ENCODE data around the gene CRTC3. TPM values are rescaled to one million over a fixed set of nuclear protein-coding genes. Genes with fewer than 3 reads are reported as not detected.

CRTC3 gene
- total and polyA plus RNA-seq, 2 donors (not counting 3 experiments of a cell fraction or from before 2014, with no cell fraction given), result 16.2 to 26.4 TPM

DNA sequence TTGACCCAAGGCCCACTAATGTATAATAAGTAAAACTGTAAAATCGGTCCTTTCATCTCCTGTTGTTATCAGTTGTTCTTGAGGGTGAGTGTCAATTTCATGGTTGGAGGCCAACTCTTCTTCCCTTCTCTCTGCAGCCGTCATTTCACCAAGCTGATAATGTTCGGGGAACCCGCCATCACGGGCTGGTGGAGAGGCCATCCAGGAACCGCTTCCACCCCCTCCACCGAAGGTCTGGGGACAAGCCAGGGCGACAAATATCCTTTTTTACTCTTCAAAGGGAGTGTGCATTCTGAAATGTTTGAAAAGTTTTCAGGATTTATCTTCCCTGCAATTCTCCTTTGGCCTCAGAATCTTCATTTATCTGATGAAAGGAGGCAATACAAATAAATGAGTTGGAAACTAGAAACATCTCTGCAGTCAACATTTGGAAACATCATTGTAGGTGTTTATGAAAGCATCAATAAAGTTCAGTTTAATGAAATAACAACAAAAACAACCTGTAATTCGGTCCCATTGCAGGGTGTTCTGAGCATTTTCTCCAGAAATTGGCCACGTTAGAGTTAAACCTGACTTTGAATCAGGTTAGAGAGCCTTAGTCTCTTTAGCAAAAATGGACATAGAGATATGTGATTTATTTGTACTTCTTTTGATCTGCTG lies 63.9 kb downstream of the CRTC3 start:
- DNase-seq (ENCODE audit: low read depth, low spot score) (no peak), FAIRE-seq (no peak)
- TF ChIP-seq EZH2 (IDR thresholded peaks at IDR 0.05; ENCODE audit: borderline replicate concordance, low read depth, low read length, severe bottlenecking) (no peak), MYC (IDR thresholded peaks at IDR 0.05; ENCODE audit: low read depth, low read length) (no peak), FOS (IDR thresholded peaks at IDR 0.05; ENCODE audit: borderline replicate concordance, insufficient read depth, low read length) (no peak), GATA2 (IDR thresholded peaks at IDR 0.05; ENCODE audit: insufficient read depth, insufficient read length, low read depth, low read length) (no peak), JUN (IDR thresholded peaks at IDR 0.05; ENCODE audit: borderline replicate concordance, insufficient read depth, insufficient read length, low read depth) (no peak), POLR2AphosphoS5 (IDR thresholded peaks at IDR 0.05; ENCODE audit: insufficient read depth, low read depth, low read length) (no peak), POLR2A (IDR thresholded peaks at IDR 0.05; ENCODE audit: low read depth, low read length) (no peak)
- TF ChIP-seq, protein P1, sequence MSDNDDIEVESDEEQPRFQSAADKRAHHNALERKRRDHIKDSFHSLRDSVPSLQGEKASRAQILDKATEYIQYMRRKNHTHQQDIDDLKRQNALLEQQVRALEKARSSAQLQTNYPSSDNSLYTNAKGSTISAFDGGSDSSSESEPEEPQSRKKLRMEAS (IDR thresholded peaks at IDR 0.05; ENCODE audit: insufficient read depth, insufficient read length), result no peak
- TF ChIP-seq, protein P2, sequence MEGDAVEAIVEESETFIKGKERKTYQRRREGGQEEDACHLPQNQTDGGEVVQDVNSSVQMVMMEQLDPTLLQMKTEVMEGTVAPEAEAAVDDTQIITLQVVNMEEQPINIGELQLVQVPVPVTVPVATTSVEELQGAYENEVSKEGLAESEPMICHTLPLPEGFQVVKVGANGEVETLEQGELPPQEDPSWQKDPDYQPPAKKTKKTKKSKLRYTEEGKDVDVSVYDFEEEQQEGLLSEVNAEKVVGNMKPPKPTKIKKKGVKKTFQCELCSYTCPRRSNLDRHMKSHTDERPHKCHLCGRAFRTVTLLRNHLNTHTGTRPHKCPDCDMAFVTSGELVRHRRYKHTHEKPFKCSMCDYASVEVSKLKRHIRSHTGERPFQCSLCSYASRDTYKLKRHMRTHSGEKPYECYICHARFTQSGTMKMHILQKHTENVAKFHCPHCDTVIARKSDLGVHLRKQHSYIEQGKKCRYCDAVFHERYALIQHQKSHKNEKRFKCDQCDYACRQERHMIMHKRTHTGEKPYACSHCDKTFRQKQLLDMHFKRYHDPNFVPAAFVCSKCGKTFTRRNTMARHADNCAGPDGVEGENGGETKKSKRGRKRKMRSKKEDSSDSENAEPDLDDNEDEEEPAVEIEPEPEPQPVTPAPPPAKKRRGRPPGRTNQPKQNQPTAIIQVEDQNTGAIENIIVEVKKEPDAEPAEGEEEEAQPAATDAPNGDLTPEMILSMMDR (IDR thresholded peaks at IDR 0.05; ENCODE audit: extremely low read depth in 1 of 2, insufficient read depth in 1 of 2, low read depth in 1 of 2, low read length in 2 of 2), result no peak
- Histone ChIP-seq H3K27me3 (ENCODE audit: control insufficient read depth in 2 of 2, insufficient read depth in 2 of 2, low read length in 2 of 2) (no peaks in the 10 kb centered on the region), H3K9ac (replicated peaks; ENCODE audit: extremely low read depth, insufficient read depth, low read length) (no peak overlapping the region), H3K36me3 (ENCODE audit: control insufficient read depth in 2 of 2, extremely low read depth in 1 of 2, insufficient read depth in 2 of 2, low read length in 2 of 2) (no peaks in the 10 kb centered on the region), H3K27ac (ENCODE audit: insufficient read depth, low read depth, low read length) (no peak overlapping the region), H4K20me1 (replicated peaks; ENCODE audit: control insufficient read depth, extremely low read depth, insufficient read depth, low read length) (no peaks in the 10 kb centered on the region), H3K9me3 (replicated peaks; ENCODE audit: control insufficient read depth, insufficient read depth, low read length) (no peaks in the 10 kb centered on the region), H3K79me2 (ENCODE audit: control insufficient read depth, insufficient read depth, low read length) (no peaks in the 10 kb centered on the region), H3K4me3 (replicated peaks in 1 of 3; ENCODE audit: insufficient read depth in 1 of 3, low read depth in 1 of 3, low read length in 3 of 3) (no peak overlapping the region), H2AFZ (ENCODE audit: low read depth, low read length) (no peak overlapping the region), H3K9me1 (replicated peaks; ENCODE audit: control insufficient read depth, extremely low read depth, insufficient read depth, low read length) (no peaks in the 10 kb centered on the region), H3K4me2 (ENCODE audit: insufficient read depth, low read length) (no peak overlapping the region), H3K4me1 (ENCODE audit: control insufficient read depth, extremely low read depth, insufficient read depth, low read length) (peaks cover 13% of the 10 kb centered on the region)
- ChIA-PET CTCF (interaction anchor here (0.8 to 1.3 kb wide), 4 partner anchors 57 to 300 kb away, joined by 3 to 8 read pairs (median 4); partner anchors contain the start of gene FES), POLR2A (no interaction called here)
- dilution Hi-C loops (cut with MboI; ENCODE audit: extremely low pct_ligation_motif_present, low sequenced_read_pairs), result no loop called here
- BruUV-seq (replicated peaks), result no TSS peak
- intact Hi-C loops (cut with micrococcal nuclease), result no loop called here
